ENCODE measurements around the gene BLOC1S3. TPM values are rescaled to one million over a fixed set of nuclear protein-coding genes. Genes with fewer than 3 reads are reported as not detected.
A peak's percentile ranks its signal among the peaks of the same experiment; 100 is the strongest.

The BLOC1S3 gene
- total and polyA plus RNA-seq, 2 of the 13 experiments (the other 11 are each of a cell fraction or from before 2014, with no cell fraction given), result 4.3 to 4.8 TPM

GRCh38 chr19:45179072-45179891 is 698 bp downstream of the BLOC1S3 start (continued):
- TF ChIP-seq ZSCAN22 (CRISPR knock-in tag; IDR thresholded peaks at IDR 0.05) (no peak), USF2 (IDR thresholded peaks at IDR 0.05; ENCODE audit: low read depth, low read length) (no peak), USF2 (CRISPR knock-in tag; IDR thresholded peaks at IDR 0.05; ENCODE audit: borderline replicate concordance) (no peak; the same call in 1 of the 2 replicates), SUZ12 (IDR thresholded peaks at IDR 0.05; ENCODE audit: low read depth, low read length) (no peak), ZNF264 (CRISPR knock-in tag; IDR thresholded peaks at IDR 0.05) (no peak), HIVEP1 (CRISPR knock-in tag; IDR thresholded peaks at IDR 0.05) (peak; percentile 49; the same call in 1 of the 2 replicates), ZNF335 (CRISPR knock-in tag; IDR thresholded peaks at IDR 0.05) (no peak), ZNF570 (CRISPR knock-in tag; IDR thresholded peaks at IDR 0.05; ENCODE audit: borderline replicate concordance) (no peak), ZNF251 (CRISPR knock-in tag; IDR thresholded peaks at IDR 0.05) (no peak), KLF15 (CRISPR knock-in tag; IDR thresholded peaks at IDR 0.05; ENCODE audit: borderline replicate concordance) (no peak), KDM5A (IDR thresholded peaks at IDR 0.05; ENCODE audit: borderline replicate concordance, low read length) (peak; percentile 58; the same call in 1 of the 2 replicates), KMT2A (CRISPR knock-in tag; IDR thresholded peaks at IDR 0.05) (no peak; the same call in 1 of the 2 replicates), MNT (IDR thresholded peaks at IDR 0.05) (no peak), ZNF224 (CRISPR knock-in tag; IDR thresholded peaks at IDR 0.05) (no peak), U2AF1 (optimal IDR thresholded peaks at IDR 0.05; ENCODE audit: low read depth, low read length) (no peak), ZNF329 (CRISPR knock-in tag; IDR thresholded peaks at IDR 0.05; ENCODE audit: low read depth) (no peak), HMGA1 (CRISPR knock-in tag; conservative IDR thresholded peaks at IDR 0.05) (no peak), ATF7-NPFF (CRISPR knock-in tag; IDR thresholded peaks at IDR 0.05; ENCODE audit: low read depth) (no peak)
- TF ChIP-seq, protein P1, sequence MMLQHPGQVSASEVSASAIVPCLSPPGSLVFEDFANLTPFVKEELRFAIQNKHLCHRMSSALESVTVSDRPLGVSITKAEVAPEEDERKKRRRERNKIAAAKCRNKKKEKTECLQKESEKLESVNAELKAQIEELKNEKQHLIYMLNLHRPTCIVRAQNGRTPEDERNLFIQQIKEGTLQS (CRISPR knock-in tag; IDR thresholded peaks at IDR 0.05), result no peak
- TF ChIP-seq, protein P2, sequence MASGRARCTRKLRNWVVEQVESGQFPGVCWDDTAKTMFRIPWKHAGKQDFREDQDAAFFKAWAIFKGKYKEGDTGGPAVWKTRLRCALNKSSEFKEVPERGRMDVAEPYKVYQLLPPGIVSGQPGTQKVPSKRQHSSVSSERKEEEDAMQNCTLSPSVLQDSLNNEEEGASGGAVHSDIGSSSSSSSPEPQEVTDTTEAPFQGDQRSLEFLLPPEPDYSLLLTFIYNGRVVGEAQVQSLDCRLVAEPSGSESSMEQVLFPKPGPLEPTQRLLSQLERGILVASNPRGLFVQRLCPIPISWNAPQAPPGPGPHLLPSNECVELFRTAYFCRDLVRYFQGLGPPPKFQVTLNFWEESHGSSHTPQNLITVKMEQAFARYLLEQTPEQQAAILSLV (CRISPR knock-in tag; IDR thresholded peaks at IDR 0.05; ENCODE audit: borderline replicate concordance), result 0 out of 2 replicates have a peak, but pooled peaks have one; percentile 3
- TF ChIP-seq, protein P3, sequence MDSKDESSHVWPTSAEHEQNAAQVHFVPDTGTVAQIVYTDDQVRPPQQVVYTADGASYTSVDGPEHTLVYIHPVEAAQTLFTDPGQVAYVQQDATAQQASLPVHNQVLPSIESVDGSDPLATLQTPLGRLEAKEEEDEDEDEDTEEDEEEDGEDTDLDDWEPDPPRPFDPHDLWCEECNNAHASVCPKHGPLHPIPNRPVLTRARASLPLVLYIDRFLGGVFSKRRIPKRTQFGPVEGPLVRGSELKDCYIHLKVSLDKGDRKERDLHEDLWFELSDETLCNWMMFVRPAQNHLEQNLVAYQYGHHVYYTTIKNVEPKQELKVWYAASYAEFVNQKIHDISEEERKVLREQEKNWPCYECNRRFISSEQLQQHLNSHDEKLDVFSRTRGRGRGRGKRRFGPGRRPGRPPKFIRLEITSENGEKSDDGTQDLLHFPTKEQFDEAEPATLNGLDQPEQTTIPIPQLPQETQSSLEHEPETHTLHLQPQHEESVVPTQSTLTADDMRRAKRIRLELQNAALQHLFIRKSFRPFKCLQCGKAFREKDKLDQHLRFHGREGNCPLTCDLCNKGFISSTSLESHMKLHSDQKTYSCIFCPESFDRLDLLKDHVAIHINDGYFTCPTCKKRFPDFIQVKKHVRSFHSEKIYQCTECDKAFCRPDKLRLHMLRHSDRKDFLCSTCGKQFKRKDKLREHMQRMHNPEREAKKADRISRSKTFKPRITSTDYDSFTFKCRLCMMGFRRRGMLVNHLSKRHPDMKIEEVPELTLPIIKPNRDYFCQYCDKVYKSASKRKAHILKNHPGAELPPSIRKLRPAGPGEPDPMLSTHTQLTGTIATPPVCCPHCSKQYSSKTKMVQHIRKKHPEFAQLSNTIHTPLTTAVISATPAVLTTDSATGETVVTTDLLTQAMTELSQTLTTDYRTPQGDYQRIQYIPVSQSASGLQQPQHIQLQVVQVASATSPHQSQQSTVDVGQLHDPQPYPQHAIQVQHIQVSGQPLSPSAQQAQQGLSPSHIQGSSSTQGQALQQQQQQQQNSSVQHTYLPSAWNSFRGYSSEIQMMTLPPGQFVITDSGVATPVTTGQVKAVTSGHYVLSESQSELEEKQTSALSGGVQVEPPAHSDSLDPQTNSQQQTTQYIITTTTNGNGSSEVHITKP (CRISPR knock-in tag; IDR thresholded peaks at IDR 0.05; ENCODE audit: low read depth), result no peak

Measured in HepG2 (cell line).